Stimulated activated CD8-positive, alpha-beta memory T cell treated with anti-CD3 and anti-CD28 coated beads, Interleukin-12 subunit alpha, Interleukin-12 subunit beta, amount 100 ng/mL, for 24 hours (primary cell): Measurements from ENCODE around the gene GGA1.
"Not testable (repeated sequence)": the region's sequence is repeated elsewhere in the genome, so short reads cannot be mapped to it uniquely, and the experiment has no call there.

Experiments used
- DNase-seq: peaks from one replicate; pipeline ENCODE4 v3.0.0-alpha.2; 2020; ENCODE audit errors: extremely low read depth

Gene GGA1

DNA sequence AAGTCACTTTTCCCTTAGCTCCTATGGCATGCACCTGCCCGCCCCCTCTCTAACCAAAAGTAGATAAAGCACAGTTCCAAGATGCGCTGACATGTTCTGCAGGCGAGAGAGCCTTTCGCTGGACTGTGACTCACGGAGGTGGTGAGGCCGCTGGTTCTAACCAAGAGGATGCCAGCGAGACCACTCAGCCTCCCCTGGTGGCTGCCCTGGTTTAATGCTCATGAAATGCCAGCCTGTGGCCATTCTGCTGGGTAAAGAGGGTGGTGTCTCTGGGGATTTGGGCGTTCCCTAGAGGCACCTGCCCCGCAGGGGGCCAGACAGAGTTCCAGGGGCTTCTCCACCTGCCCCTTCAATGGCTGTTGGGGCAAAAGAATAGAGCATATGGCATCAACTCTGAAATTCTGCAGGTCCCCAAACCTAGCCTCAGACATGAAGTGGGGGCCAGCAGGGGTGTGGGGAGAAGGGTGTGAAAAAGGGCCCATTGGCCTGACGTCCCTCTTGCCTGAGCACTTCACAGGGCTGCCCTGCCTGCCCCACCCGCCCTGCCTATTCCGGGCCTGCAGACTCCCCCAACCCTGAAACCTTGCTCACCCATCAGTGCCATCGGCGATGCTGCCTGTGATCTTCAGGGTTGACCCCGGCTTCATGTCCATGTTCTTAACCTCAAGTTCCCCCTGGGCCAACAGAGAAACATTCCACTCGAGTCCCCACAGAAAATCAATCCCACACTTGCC lies 37.2 kb upstream of the GGA1 start:
- DNase-seq: no peak

- no peak for DNase-seq
Observed at GRCh38 chr22:37571992-37572373, 36.7 kb upstream of the GGA1 start.

DNA sequence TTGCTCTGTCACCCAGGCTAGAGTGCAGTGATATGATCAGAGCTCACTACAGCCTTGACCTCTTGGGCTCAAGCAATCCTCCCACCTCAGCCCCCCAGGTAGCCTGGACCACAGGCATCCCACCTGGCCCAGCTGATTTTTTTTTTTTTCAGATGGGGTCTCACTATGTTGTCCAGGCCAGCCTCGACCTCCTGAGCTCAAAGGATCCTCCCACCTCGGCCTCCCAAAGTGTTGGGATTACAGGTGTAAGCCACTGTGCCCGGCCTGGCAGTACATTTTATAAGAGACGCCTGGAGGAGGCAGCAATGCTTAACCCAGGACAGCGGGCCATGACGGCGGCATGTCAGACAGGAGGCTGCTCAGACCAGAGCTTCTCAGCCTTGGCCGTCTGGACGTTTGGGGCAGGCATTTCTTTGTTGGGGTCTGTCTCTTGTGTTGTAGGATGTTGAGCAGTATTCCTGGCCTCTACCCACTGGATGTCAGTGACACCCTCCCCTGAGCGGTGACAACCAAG lies 33.1 kb upstream of the GGA1 start:
- no peak for DNase-seq

- no peak for DNase-seq
Observed at GRCh38 chr22:37578002-37578401, 30.6 kb upstream of the GGA1 start.

DNA sequence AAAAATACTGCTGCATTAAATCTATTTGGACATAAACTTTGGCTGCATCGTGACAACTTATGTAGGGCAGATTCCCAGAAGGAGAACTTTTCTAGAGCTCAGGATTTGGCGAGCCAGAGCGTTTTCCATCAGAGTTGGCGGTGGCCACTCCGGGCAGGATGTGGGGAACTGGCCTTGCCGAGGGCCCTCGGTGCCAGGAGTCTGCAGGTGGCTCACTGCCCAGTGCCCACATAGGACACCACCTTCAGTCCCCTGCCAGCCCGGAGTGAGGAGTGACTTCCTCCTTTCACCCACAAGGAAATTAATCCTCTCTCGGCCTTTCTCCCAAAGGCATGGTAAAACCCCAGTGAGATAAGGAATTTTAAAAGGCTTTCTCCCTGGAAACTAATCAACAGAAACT lies 27.1 kb upstream of the GGA1 start:
- DNase-seq: no peak

DNA sequence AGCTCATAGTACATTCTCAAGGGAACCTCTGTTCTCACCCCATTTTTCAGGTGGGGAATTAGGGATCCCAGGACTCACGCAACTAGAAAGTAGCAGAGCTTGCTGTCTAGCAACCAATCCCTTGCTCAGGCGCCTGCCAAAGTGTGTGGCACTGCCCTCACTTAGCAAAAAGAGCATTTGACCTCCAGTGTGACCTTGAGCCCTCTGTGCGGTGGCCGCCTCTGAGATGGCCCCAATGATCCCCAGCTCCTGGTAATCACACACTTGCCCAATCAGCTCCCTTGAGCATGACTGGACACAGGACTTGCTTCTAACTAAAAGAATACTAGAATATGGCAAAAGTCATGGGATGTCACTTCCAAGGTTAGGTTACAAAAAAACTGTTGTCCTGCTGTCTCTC lies 26.1 kb upstream of the GGA1 start:
- DNase-seq: no peak

GRCh38 chr22:37588546-37589215 lies 20.0 kb upstream of the GGA1 start:
- DNase-seq: no peak

DNA sequence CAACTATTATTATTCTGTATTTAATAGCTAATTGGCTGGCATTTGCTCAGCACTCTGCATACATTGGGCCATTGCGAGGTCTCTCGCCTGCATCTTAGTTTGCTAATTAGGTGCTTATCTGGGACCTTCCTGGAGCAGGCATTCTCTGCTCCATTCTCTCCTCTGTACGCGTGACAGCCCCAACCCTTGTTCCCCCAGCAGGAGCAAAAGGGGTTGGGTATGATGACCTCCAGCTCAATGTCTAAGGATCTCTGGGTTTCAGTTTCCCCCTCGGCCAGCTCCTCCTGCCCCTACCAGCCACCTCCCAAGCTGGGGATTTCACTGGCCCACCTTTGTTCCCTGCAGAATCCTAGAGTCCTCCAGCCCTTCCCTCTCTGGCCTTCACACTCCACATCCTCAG lies 19.0 kb upstream of the GGA1 start:
- DNase-seq: no peak

GRCh38 chr22:37591081-37591480 lies 17.6 kb upstream of the GGA1 start:
- DNase-seq: not testable (repeated sequence)

DNA sequence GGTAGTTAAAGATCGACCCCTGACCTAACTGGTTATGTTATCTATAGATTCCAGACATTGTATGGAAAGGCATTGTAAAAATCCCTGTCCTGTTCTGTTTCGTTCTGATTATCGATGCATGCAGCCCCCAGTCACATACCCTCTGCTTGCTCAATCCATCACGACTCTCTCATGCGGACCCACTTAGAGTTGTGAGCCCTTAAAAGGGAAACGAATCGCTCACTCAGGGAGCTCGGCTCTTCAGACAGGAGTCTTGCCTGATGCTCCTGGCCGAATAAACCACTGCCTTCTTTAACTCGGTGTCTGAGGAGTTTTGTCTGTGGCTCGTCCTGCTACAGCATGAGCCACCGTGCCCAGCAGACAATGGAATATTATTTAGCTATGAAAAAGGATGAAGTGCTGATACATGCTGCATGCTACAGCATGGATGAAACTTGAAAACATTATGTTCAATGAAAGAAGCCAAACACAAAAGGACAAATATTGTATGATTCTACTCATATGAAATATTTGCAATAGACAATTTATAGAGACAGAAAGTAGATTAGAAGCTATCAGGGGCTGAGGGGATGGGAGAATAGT lies 16.7 kb upstream of the GGA1 start:
- no peak for DNase-seq

DNA sequence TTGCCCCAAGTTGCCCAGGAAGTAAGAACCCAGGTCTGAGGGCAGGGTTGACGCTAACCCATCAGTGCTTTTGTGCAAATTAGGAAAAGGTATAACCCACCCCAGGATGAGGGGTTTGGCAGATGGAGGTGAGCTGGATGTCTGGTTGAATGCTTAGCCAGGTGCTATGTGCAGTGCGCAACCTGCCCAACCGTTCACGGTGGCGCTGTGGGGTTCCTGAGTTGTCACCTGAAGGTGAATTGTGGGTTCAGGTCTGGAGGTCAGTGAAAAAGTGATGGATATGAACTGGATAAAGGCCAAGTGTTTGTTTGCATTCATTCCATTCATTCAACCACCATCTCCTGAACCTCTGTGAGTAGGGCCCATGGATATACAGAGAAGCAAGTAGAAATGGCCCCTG lies 14.4 kb upstream of the GGA1 start:
- no peak for DNase-seq

DNA sequence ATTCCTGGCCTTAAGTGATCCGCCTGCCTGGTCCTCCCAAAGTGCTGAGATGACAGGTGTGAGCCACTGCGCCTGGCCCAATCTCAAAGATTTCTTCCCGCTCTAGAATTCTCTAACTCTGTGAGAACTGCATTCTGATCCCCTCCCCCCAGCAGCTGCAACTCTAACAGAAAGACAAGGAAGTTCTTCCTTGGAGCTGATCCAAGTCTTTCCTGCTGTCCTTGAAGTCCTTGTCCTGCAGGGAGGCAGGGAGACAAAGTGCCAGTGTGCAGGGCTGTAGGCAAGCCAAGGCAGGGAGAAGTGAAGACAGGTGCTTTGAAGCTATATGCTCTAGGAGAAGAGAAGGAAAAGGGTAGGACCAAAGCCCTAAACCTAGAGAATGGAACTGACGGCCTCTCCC lies 9.5 kb upstream of the GGA1 start:
- DNase-seq: no peak

DNA sequence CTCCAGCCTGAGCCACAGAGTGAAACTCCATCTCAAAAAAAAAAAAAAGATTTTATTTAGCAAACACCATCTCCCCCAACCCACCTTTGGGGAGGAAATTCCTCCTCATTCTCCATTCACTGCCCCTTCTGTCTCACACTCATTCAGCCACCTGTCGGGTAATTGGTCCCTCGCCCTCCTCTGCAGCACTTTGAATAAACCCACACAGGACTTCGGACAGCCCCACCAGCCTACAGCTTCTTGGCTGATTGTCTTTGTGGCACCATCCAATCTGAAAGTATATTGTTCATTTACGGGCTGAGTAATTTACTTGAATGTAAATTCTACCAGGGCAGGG lies 7.5 kb upstream of the GGA1 start:
- no peak for DNase-seq

- no peak for DNase-seq
Observed at GRCh38 chr22:37601540-37602442, 6.8 kb upstream of the GGA1 start.

GRCh38 chr22:37602546-37603277 lies 5.9 kb upstream of the GGA1 start:
- not testable (repeated sequence) for DNase-seq

- no peak for DNase-seq
Observed at GRCh38 chr22:37604074-37604473, 4.6 kb upstream of the GGA1 start.

DNA sequence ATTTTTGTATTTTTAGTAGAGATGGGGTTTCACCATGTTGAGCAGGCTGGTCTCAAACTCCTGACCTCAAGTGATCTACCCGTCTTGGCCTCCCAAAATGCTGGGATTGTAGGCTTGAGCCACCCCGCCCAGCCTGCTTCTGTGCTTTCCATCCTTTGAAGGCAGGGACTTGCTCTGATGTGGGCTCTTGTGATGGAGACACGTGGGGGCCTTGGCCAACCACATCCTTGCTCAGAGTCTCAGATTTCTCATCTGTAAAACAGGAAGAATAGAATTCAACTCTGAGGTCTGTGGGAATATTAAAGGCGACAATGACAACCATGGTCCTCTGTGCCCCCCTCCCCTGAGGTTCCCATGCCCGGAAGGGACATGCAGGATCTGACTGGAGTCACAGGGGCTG lies 3.8 kb upstream of the GGA1 start:
- DNase-seq: no peak

DNA sequence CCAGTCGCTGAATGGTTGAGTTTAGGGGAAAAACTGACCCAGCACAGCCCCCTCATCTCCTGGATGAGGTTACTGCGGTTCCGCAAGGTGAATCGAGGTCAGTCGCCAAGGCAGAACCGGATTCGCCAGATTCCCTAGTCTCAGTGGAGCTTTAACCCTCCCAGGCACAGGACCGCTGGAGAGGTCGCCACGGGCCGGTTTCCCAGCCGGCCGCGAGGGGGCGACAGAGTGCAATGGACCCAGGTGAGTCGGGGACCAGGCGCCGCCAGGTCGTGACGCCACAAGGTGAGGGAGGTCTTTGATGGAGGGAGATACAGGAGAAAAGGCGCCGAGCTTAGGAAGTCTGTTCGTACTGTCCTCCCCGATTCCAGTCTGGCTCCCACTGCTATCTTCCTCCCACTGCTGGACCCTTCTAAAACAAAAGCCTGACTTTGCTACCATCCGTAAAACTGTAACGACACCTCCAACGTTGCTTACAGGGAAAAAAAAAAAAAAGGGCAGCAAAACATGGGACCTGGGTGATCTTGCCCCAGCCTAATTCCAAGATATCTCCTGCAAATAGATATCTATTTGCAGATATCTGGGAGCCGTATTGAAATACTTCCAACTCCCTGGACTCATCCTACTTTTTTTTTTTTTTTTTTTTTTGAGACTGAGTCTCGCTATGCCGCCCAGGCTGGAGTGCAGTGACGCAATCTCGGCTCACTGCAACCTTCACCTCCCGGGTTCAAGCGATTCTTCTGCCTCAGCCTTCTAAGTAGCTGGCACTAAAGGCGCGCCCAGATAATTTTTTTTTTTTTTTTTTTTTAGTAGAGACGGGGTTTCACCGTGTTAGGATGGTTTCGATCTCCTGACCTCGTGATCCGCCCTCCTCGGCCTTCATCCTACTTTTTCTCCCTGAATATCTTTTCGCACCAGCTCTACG lies 1.4 kb upstream of the GGA1 start:
- peak; percentile 72 for DNase-seq

DNA sequence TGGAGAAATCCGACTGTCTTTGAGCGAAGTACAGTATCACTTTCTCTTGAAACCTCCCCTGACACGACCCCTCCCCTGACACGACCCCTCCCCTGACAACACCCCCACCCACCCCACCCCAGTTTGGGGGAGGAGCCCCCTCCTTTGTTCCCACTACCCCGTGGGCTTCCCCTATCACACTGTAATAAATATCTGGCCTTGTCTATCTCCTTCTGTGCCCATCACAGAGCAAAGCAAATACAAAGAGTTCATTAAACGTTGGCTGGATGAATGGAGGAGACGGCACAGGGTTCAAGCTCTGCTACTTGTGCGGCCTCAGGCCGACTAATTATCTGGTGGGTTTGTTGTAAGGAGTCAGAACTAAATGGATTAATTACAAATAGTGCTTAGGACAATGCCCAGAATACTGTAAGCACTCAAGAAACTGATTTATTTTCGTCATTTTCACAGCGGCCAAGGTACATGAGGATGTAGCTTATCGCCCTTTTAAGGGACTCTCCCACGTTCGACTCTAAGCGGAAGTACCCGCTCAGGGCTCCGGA lies 628 bp upstream of the GGA1 start:
- no peak for DNase-seq
